IMR-90 (cell line): ENCODE measurements around the gene RAVER2.

Experiments used
- CTCF ChIP-seq: conservative IDR thresholded peaks from 2 replicates; pipeline ENCODE4 v1.5.1; 2012; ENCODE audit warnings: mild to moderate bottlenecking, low read depth, low read length, improper control_type of control experiment
- POLR2A ChIP-seq: IDR thresholded peaks from 2 replicates; pipeline ENCODE4 v1.6.1; 2012; ENCODE audit warnings: mild to moderate bottlenecking, low read depth, low read length
- RFX5 ChIP-seq: IDR thresholded peaks from 2 replicates; pipeline ENCODE4 v1.8.0; 2012; ENCODE audit warnings: low read depth, mild to moderate bottlenecking, low read length, moderate library complexity
- SMC3 ChIP-seq: fragments of 150-350 bp; IDR thresholded peaks from 2 replicates; pipeline ENCODE4 v1.6.1; 2016; ENCODE audit warnings: low read depth, mild to moderate bottlenecking, antibody characterized with exemption, low read length, moderate library complexity
- TF ChIP-seq, protein P1 (sequence below): fragments of 150-350 bp; IDR thresholded peaks from 2 replicates; pipeline ENCODE4 v1.6.1; 2016; ENCODE audit warnings: low read depth, mild to moderate bottlenecking, low read length, moderate library complexity, borderline replicate concordance

GRCh38 chr1:64850846-64851245, 106.0 kb downstream of the RAVER2 start:
- TF ChIP-seq CTCF (no peak), POLR2A (no peak), SMC3 (no peak), RFX5 (no peak)
- TF ChIP-seq, protein P1, sequence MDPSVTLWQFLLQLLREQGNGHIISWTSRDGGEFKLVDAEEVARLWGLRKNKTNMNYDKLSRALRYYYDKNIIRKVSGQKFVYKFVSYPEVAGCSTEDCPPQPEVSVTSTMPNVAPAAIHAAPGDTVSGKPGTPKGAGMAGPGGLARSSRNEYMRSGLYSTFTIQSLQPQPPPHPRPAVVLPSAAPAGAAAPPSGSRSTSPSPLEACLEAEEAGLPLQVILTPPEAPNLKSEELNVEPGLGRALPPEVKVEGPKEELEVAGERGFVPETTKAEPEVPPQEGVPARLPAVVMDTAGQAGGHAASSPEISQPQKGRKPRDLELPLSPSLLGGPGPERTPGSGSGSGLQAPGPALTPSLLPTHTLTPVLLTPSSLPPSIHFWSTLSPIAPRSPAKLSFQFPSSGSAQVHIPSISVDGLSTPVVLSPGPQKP: no peak
